Effector memory CD4-positive, alpha-beta T cell (primary cell): ENCODE data around the gene MAX.
"Not testable (repeated sequence)": the region's sequence is repeated elsewhere in the genome, so short reads cannot be mapped to it uniquely, and the experiment has no call there.

Experiments
- DNase-seq, 3 donors: peaks; one replicate each; pipeline ENCODE4 v3.0.0-alpha.2; 2020
- H3K27ac ChIP-seq: 2 replicates; pipeline ENCODE4 v1.7.0; 2013; ENCODE audit warnings: mild to moderate bottlenecking, low read length, moderate library complexity; ENCODE audit not compliant: insufficient read depth, poor library complexity, severe bottlenecking
- H3K27me3 ChIP-seq: replicated peaks from 2 replicates; pipeline ENCODE4 v1.7.0; 2013; ENCODE audit warnings: mild to moderate bottlenecking, low read length; ENCODE audit not compliant: insufficient read depth, control insufficient read depth, poor library complexity, severe bottlenecking
- H3K36me3 ChIP-seq: 2 replicates; pipeline ENCODE4 v1.7.0; 2013; ENCODE audit warnings: mild to moderate bottlenecking, low read length, moderate library complexity; ENCODE audit not compliant: control insufficient read depth, insufficient read depth
- H3K4me1 ChIP-seq: 2 replicates; pipeline ENCODE4 v1.7.0; 2013; ENCODE audit warnings: low read length, mild to moderate bottlenecking; ENCODE audit not compliant: control insufficient read depth, insufficient read depth, poor library complexity, severe bottlenecking
- H3K4me3 ChIP-seq: 2 replicates; pipeline ENCODE4 v1.7.0; 2013; ENCODE audit warnings: low read length, low read depth, mild to moderate bottlenecking; ENCODE audit not compliant: insufficient read depth, poor library complexity, severe bottlenecking
- H3K9me3 ChIP-seq: 2 replicates; pipeline ENCODE4 v1.7.0; 2013; ENCODE audit warnings: mild to moderate bottlenecking, low read length, moderate library complexity; ENCODE audit not compliant: control insufficient read depth

Gene MAX

GRCh38 chr14:65087835-65088234, 14.5 kb downstream of the MAX start:
- not testable (repeated sequence) for H3K9me3 ChIP-seq, H3K4me3 ChIP-seq, H3K27me3 ChIP-seq, H3K4me1 ChIP-seq, H3K27ac ChIP-seq, DNase-seq
- peaks cover 70% of the 10 kb centered on the region for H3K36me3 ChIP-seq

- H3K36me3 ChIP-seq, result peaks cover 62% of the 10 kb centered on the region
These were observed 15.6 kb downstream of the MAX start for GRCh38 chr14:65086686-65087085.

GRCh38 chr14:65084554-65085505, 17.5 kb downstream of the MAX start:
- DNase-seq, result no peak
- Histone ChIP-seq H3K9me3 (no peaks in the 10 kb centered on the region), H3K4me3 (no peak overlapping the region), H3K27ac (no peak overlapping the region), H3K4me1 (no peaks in the 10 kb centered on the region), H3K36me3 (peaks cover 50% of the 10 kb centered on the region), H3K27me3 (no peaks in the 10 kb centered on the region)

More at GRCh38 chr14:65086686-65087085, 15.6 kb downstream of the MAX start:
- DNase-seq, H3K27ac ChIP-seq, H3K9me3 ChIP-seq, H3K4me1 ChIP-seq, H3K27me3 ChIP-seq, H3K4me3 ChIP-seq: not testable (repeated sequence)

- Histone ChIP-seq H3K27ac (no peak overlapping the region), H3K9me3 (no peaks in the 10 kb centered on the region), H3K4me3 (no peak overlapping the region), H3K27me3 (no peaks in the 10 kb centered on the region), H3K4me1 (peaks cover 5% of the 10 kb centered on the region), H3K36me3 (peaks cover 34% of the 10 kb centered on the region)
- no peak for DNase-seq
These were observed 19.4 kb downstream of the MAX start for GRCh38 chr14:65082930-65083329.

GRCh38 chr14:65080960-65081747, 21.2 kb downstream of the MAX start:
- H3K27ac ChIP-seq, result no peak overlapping the region
- peaks cover 5% of the 10 kb centered on the region for H3K4me1 ChIP-seq
- H3K27me3 ChIP-seq, result no peaks in the 10 kb centered on the region
- no peaks in the 10 kb centered on the region for H3K9me3 ChIP-seq
- DNase-seq, result no peak
- H3K4me3 ChIP-seq, result no peak overlapping the region
- peaks cover 33% of the 10 kb centered on the region for H3K36me3 ChIP-seq

- Histone ChIP-seq H3K4me3 (no peak overlapping the region), H3K27ac (no peak overlapping the region), H3K27me3 (no peaks in the 10 kb centered on the region), H3K9me3 (no peaks in the 10 kb centered on the region), H3K36me3 (peaks cover 37% of the 10 kb centered on the region), H3K4me1 (peaks cover 8% of the 10 kb centered on the region)
- no peak for DNase-seq
These were observed 22.5 kb downstream of the MAX start for GRCh38 chr14:65079768-65080167.

GRCh38 chr14:65079201-65079600, 23.1 kb downstream of the MAX start:
- H3K36me3 ChIP-seq, result peaks cover 39% of the 10 kb centered on the region
- no peak for DNase-seq
- H3K27me3 ChIP-seq, result no peaks in the 10 kb centered on the region
- H3K4me3 ChIP-seq, result no peak overlapping the region
- H3K4me1 ChIP-seq, result peaks cover 8% of the 10 kb centered on the region
- no peaks in the 10 kb centered on the region for H3K9me3 ChIP-seq
- no peak overlapping the region for H3K27ac ChIP-seq

GRCh38 chr14:65077318-65077717, 25.0 kb downstream of the MAX start:
- Histone ChIP-seq H3K4me1 (peaks cover 8% of the 10 kb centered on the region), H3K9me3 (no peaks in the 10 kb centered on the region), H3K36me3 (peaks cover 52% of the 10 kb centered on the region), H3K4me3 (no peak overlapping the region), H3K27me3 (no peaks in the 10 kb centered on the region), H3K27ac (no peak overlapping the region)
- no peak for DNase-seq

GRCh38 chr14:65075628-65076325, 26.5 kb downstream of the MAX start:
- Histone ChIP-seq H3K27ac (no peak overlapping the region), H3K9me3 (no peaks in the 10 kb centered on the region), H3K27me3 (no peaks in the 10 kb centered on the region), H3K4me3 (no peak overlapping the region), H3K36me3 (peaks cover 48% of the 10 kb centered on the region), H3K4me1 (peaks cover 8% of the 10 kb centered on the region)
- no peak for DNase-seq
